ENCODE results near the gene WSB1.
"Not testable (repeated sequence)": the region's sequence is repeated elsewhere in the genome, so short reads cannot be mapped to it uniquely, and the experiment has no call there.

Gene WSB1

GRCh38 chr17:27293898-27294688 lies at the start of gene WSB1:
WSB1 (plus strand) TSS chr17:27294114; CDS start chr17:27294396, 282 bp downstream.
- peak; percentile 89 for DNase-seq

- no peak for DNase-seq
Observed at GRCh38 chr17:27244491-27245223, 49.3 kb upstream of the WSB1 start.

GRCh38 chr17:27245230-27245696 lies 48.7 kb upstream of the WSB1 start:
- DNase-seq: peak; percentile 8

GRCh38 chr17:27246537-27246936 lies 47.4 kb upstream of the WSB1 start:
- no peak for DNase-seq

- DNase-seq: no peak
Observed at GRCh38 chr17:27247071-27247957, 46.6 kb upstream of the WSB1 start.

DNA sequence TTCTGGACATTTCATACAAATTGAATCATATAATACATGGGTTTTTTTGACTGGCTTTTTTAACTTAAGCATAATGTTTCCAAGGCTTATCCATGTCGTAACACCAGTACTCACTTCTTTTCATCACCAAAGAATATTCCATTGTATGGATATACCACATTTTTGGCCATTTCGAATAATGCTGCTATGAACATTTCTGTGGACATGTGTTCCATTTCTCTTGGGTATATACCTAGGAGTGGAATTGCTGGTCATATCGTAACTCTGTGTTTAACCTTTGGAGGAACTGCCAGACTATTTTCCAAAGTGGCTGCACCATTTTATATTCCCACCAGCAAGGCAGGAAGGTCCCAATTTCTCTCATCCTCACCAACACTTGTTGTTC lies 46.0 kb upstream of the WSB1 start:
- DNase-seq: no peak

DNA sequence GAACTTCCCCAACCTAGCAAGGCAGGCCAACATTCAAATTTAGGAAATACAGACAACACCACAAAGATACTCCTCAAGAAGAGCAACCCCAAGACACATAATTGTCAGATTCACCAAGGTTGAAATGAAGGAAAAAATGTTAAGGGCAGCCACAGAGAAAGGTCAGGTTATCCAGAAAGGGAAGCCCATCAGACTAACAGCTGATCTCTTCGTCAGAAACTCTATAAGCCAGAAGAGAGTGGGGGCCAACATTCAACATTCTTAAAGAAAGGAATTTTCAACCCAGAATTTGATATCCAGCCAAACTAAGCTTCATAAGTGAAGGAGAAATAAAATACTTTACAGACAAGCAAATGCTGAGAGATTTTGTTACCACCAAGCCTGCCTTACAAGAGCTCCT lies 43.1 kb upstream of the WSB1 start:
- not testable (repeated sequence) for DNase-seq

DNA sequence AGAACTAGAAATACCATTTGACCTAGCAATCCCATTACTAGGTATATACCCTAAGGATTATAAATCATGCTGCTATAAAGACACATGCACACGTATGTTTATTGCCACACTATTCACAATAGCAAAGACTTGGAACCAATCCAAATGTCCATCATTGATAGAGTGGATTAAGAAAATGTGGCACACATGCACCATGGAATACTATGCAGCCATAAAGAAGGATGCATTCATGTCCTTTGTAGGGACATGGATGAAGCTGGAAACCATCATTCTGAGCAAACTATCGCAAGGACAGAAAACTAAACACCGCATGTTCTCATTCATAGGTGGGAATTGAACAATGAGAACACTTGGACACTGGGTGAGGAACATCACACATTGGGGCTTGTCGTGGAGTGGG lies 39.1 kb upstream of the WSB1 start:
- not testable (repeated sequence) for DNase-seq

DNA sequence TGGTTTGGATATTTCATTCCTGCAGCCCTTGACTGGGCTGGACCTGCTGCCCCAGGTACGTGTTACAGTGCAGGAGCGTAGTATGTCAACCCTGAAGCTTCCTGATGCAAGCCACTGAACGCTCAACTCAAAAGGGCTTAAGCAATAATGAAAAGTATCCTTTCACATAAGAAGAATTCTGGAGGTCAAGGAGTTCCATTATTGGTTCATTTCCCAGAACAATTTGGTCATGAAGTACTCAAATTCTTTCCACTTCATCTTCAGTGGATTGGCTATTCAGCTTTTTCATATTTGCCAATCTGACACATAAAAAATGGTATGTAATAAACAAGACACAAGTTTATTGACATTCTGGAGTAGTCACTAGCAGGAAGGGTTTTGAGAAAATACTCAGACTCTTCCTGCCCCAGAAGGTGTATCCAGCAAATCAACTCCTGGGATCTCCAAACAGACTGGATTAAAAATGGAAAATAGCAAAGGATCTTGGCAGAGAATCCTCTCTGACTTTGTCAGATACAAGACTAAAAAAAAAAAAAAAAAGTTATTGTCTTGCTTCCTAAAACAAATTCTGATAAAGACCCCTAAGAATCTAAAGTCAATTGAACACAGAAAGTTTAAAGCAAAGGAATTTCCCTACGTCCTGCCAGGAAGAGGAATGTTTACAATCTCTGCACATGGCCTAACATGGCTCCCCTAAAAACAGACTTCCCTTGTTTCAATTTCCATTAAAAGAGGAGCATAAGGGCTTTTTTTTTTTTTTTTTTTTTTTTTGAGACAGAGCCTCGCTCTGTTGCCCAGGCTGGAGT lies 37.5 kb upstream of the WSB1 start:
- DNase-seq: no peak

- no peak for DNase-seq
Observed at GRCh38 chr17:27257031-27257357, 36.9 kb upstream of the WSB1 start.

- DNase-seq: no peak
Observed at GRCh38 chr17:27259356-27259755, 34.6 kb upstream of the WSB1 start.

DNA sequence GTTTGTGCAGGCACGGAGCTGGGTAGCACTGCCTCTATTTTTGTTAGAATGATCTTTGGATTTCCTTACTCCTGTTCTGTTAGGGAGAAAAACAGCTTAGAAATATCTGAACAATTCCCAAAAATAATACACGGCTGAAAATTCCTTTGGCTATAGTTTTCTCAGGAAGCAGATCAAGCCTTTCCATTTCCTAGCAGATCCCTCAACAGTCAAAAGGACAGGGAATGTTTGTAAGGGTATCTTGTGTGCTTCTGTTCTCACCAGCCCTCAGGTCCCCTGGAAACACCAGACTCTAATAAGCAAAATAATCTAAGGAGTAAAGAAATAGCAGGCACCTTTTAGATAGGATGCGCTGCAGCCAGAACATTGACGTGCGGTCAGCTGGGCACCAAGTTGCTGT lies 30.5 kb upstream of the WSB1 start:
- DNase-seq: no peak

- DNase-seq: no peak
Observed at GRCh38 chr17:27264068-27264812, 29.7 kb upstream of the WSB1 start.

- DNase-seq: no peak
Observed at GRCh38 chr17:27265333-27265732, 28.6 kb upstream of the WSB1 start.

DNA sequence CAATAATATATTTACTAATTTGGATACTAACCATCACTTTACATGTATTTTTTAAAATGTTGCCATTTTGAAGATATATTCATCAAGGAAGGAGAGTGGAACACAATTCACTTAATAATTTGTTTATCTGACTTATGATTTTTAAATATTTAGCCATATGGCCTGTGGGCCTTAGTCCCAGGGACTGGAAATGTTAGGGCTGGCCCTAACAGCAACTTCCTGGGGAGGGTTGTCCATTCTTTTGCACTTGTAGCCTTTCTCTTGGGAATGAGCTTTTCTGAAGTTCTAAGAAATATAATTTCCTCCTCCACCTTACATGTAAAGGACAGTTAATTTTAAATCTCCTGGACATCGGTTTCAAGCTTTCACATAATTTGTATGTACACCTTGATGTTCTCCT lies 27.7 kb upstream of the WSB1 start:
- DNase-seq: no peak

- DNase-seq: no peak
Observed at GRCh38 chr17:27268394-27269085, 25.4 kb upstream of the WSB1 start.

DNA sequence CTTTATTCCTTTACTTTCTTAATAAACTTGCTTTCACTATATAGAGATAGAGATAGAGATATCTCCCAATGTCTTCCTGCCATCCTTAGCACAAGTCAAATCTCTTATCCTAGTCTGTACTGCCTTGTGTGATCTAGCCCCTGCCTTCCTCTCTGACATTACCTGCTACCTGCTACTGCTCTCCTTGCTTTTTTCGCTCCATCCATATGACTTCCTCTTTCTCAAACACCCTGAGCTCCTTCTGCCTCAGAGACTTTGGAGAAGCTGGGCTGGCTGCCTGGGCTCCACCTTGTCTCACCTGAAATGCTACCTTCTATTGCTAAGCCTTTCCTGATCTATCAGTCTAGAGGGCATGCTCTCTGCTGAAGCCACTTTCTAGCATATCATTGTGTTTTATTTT lies 24.7 kb upstream of the WSB1 start:
- no peak for DNase-seq

- DNase-seq: no peak
Observed at GRCh38 chr17:27269974-27270373, 23.9 kb upstream of the WSB1 start.

- no peak for DNase-seq
Observed at GRCh38 chr17:27276653-27277156, 17.2 kb upstream of the WSB1 start.

DNA sequence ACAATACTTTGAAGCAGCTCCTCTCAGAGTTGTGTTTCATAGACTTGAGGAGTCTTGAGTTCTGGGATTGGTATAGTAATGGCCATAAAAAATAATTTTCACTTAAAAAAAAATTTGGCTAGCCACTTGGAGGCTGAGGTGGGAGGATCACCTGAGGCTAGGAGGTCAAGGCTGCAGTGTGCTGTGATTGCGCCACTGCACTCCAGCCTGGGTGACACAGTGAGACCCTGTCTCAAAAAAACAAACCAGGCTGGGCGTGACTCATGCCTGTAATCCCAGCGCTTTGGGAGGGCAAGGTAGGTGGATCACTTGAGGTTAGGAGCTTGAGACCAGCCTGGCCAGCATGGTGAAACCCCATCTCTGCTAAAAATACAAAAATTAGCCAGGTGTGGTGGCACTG lies 14.8 kb upstream of the WSB1 start:
- not testable (repeated sequence) for DNase-seq

DNA sequence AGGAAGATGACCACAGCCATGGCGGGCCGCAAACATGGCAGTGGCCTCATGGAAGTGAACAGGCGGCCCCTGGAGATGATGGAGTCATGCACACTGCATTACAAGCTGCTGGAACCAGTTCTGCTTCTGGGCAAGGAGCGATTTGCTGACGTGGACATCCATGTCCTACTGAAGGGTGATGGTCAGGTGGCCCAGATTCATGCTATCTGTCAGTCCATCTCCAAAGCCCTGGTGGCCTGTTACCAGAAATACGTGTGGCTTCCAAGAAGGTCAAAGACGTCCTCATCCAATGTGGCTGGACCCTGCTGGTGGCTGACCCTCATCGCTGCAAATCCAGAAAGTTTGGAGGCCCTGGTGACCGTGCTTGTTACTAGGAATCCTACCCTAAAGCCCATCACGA lies 13.4 kb upstream of the WSB1 start:
- no peak for DNase-seq

All from activated effector memory CD4-positive, alpha-beta T cell treated with Interleukin-2 at 50 U/mL for 16 hours (primary cell).